CD4-positive, alpha-beta T cell treated with Interleukin-10 for 1 hour (primary cell): ENCODE measurements around the gene LAMC1.

Experiments
- DNase-seq: peaks from one replicate; pipeline ENCODE4 v3.0.0-alpha.2; 2020

LAMC1 gene

GRCh38 chr1:183021405-183022201 is 1.6 kb upstream of the LAMC1 start:
- no peak for DNase-seq

GRCh38 chr1:183022202-183023145 is 746 bp upstream of the LAMC1 start:
- DNase-seq = no peak

- no peak for DNase-seq
Observed at GRCh38 chr1:183023601-183024316, 539 bp downstream of the LAMC1 start.

GRCh38 chr1:183024317-183025009 is 1.2 kb downstream of the LAMC1 start:
- DNase-seq = no peak

- no peak for DNase-seq
Observed at GRCh38 chr1:183025010-183025337, 1.8 kb downstream of the LAMC1 start.

GRCh38 chr1:183025782-183026774 is 2.9 kb downstream of the LAMC1 start:
- no peak for DNase-seq

GRCh38 chr1:183027031-183027430 is 3.8 kb downstream of the LAMC1 start:
- no peak for DNase-seq

GRCh38 chr1:183027791-183028190 is 4.6 kb downstream of the LAMC1 start:
- DNase-seq = no peak

GRCh38 chr1:183029591-183030000 is 6.4 kb downstream of the LAMC1 start:
- DNase-seq = no peak

- no peak for DNase-seq
Observed at GRCh38 chr1:183030053-183030452, 6.8 kb downstream of the LAMC1 start.

GRCh38 chr1:183032122-183032921 is 9.1 kb downstream of the LAMC1 start:
- no peak for DNase-seq

- peak; percentile 47 for DNase-seq
Observed at GRCh38 chr1:183033205-183033604, 10.0 kb downstream of the LAMC1 start.

- no peak for DNase-seq
Observed at GRCh38 chr1:183034682-183035081, 11.5 kb downstream of the LAMC1 start.

GRCh38 chr1:183038333-183038866 is 15.2 kb downstream of the LAMC1 start:
- DNase-seq = no peak

GRCh38 chr1:183038913-183039312 is 15.7 kb downstream of the LAMC1 start:
- DNase-seq = no peak

- DNase-seq = no peak
Observed at GRCh38 chr1:183039330-183039729, 16.1 kb downstream of the LAMC1 start.

- no peak for DNase-seq
Observed at GRCh38 chr1:183039985-183040447, 16.8 kb downstream of the LAMC1 start.

- no peak for DNase-seq
Observed at GRCh38 chr1:183040547-183040971, 17.3 kb downstream of the LAMC1 start.

- no peak for DNase-seq
Observed at GRCh38 chr1:183043254-183043653, 20.0 kb downstream of the LAMC1 start.
